GM18505 (cell line): ENCODE measurements around the gene UBXN2A.

Experiments
- ATAC-seq: cut with Tn5 transposase; IDR thresholded peaks from one replicate; pipeline ENCODE4 v1.9.1; 2021; ENCODE audit not compliant: unreplicated experiment
- POLR2A ChIP-seq: IDR thresholded peaks from 4 replicates; pipeline ENCODE4 v1.6.1; 2011; ENCODE audit warnings: borderline replicate concordance; ENCODE audit not compliant: insufficient read depth, insufficient read length; ENCODE audit errors: extremely low read depth

The UBXN2A gene

DNA sequence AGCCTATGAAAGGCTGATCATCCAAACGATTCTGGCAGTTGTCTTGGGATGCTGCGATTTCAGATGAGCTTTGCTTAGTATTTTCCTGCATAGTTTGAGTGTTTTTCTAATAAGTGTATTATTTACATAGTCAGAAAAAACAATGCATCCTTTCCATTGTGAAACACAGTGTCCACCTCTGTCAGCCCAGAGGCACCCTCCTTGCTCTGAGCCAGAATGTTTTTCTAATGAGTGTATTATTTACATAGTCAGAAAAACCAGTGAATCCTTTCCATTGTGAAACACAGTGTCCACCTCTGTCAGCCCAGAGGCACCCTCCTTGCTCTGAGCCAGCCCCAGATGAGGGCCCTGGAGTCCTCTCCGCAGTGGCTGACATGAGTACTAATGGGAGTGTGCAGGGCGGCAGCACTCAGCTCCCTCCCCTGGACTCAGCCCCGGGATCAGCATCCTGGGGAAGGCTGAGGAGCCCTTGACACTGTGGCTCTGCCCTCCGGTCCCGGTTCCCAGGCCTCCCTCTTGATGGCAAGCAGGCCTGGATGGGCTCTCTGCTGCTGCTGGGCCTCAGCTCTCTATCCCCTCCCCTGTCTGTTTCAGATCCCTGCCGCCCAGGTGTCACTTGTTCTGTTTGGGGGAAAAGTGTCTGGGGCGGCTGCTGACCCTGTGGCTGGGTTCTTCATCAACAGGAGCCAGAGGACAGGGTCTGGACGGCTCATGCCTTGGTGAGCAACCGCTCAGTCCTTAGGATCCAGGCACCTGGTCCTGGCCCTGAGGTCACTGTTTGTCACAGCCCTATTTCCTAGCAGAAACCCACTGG, 75.5 kb downstream of the UBXN2A start:
- no peak for TF ChIP-seq POLR2A
- ATAC-seq: no peak

DNA sequence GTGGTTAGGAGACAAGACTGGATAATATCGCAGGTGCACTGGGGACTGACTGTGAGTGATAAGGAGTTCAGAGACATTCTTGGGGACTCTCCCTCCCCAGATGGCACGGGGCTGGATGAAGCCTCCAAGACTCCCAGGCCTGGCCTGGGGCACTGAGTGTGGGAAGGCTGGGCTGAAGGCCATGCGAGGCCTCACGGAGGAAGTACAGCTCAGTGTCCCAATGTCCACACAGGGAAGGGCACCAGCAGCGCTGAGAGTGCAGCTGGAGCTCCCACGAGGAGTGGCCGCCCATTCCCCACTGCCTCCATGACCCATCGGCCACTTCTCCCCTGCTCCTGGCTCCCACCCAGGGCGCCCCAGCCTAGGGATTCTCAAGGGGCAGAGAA, 76.1 kb downstream of the UBXN2A start:
- no peak for ATAC-seq
- TF ChIP-seq POLR2A: no peak

DNA sequence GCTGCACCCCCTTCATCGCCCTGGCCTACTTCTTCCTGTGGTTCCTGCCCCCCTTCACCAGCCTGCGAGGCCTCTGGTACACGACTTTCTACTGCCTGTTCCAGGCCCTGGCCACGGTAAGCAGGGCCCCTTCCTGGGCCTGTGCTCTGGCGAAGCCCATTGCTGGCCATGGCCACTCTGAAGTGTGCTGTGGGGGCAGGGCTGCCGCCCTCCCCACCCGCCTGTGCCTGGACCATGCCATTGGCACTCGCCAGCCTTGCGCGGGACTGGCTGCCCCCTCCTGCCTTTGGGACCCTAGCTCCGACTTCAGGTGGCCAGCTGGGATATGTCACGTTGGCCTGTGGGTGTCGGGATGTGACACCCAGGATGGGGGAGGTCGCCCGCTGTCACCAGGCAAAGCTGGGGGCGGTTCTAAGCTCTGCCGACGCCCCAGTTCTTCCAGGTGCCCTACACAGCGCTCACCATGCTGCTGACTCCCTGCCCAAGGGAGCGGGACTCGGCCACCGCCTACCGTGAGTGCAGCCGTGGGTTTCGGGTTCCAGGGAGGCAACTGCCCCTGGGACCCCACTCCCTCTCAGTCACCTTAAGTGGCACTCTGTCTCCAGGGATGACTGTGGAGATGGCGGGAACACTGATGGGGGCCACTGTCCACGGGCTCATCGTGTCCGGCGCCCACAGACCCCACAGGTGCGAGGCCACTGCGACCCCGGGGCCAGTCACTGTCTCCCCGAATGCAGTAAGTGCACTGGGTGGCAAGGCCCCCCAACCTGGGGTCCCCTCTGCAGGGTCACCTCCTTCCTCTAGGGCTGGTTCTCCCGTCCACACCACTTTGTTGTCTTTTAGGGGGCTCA, 76.8 kb downstream of the UBXN2A start:
- TF ChIP-seq POLR2A: no peak
- ATAC-seq: no peak

DNA sequence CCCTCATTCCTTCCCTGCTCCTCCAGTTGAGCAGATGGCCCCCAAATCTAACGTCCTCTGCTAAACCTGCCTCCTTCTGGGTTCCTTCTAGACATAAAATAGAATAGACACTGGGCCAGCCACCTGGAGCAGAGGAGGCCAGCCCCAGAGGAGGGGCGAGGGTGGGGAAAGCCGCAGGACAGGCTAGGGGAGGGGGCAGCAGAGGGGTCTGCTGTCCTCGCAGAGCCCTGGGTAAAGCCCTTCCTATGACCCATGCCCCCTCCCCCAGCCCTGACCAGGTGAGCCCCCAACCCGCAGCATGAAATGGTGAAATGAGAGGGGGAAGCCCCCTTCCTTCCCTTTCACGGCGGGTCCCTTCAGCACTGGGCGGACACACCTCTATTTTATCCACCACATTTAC, 77.4 kb downstream of the UBXN2A start:
- no peak for TF ChIP-seq POLR2A
- ATAC-seq: no peak

- ATAC-seq: no peak
- no peak for TF ChIP-seq POLR2A
Measured at GRCh38 chr2:24018241-24018640, 78.0 kb downstream of the UBXN2A start.

DNA sequence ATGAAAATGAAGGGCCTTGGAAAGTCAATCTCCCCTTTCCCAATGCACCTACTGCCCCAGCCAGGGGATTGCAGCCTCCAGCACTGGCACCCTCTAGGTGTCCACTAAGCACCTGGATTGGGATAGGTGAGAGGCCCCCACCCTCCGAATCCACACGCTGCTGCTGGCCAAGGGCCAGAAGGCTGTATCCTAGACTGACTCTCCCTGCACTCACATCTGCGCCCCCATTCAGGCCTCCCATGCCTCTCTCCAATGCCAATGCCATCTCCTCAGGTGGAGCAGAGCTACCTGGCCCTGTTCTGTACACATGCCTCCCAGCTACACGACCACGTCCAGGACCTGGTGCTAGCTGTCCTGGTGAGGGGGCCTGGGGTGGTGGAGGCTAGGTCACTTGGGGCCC, 79.5 kb downstream of the UBXN2A start:
- ATAC-seq: no peak
- no peak for TF ChIP-seq POLR2A

- ATAC-seq: no peak
- no peak for TF ChIP-seq POLR2A
Measured at GRCh38 chr2:24020244-24020643, 80.0 kb downstream of the UBXN2A start.

GRCh38 chr2:24021122-24021998, 81.1 kb downstream of the UBXN2A start:
- no peak for TF ChIP-seq POLR2A
- no peak for ATAC-seq

DNA sequence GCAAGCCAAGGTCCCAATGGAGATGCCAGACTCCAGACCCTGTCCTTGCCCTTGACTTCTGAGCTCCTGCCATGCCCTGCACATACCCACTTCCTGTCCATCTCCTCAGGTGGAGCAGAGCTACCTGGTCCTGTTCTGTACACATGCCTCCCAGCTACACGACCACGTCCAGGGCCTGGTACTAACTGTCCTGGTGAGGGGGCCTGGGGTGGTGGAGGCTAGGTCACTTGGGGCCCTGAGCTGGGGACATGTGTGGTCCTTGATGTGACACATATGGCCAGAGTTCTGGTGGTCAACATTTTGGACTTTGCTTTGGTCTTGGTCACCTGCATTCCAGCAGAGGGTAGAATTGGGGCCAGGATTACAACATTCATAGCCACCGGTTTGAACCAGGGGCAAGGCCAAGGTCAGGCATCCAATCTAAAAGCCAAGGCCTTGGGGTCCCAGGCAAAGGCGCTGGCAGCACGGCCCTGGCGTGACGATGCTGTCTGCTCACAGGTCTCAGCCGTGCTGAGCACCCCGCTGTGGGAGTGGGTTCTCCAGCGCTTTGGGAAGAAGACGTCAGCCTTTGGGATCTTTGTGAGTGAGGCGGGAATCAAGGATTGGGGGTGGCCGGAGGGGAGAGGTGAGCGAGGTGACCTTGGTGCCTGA, 82.2 kb downstream of the UBXN2A start:
- TF ChIP-seq POLR2A: no peak
- no peak for ATAC-seq

GRCh38 chr2:24022975-24023575, 82.8 kb downstream of the UBXN2A start:
- TF ChIP-seq POLR2A: no peak
- no peak for ATAC-seq

DNA sequence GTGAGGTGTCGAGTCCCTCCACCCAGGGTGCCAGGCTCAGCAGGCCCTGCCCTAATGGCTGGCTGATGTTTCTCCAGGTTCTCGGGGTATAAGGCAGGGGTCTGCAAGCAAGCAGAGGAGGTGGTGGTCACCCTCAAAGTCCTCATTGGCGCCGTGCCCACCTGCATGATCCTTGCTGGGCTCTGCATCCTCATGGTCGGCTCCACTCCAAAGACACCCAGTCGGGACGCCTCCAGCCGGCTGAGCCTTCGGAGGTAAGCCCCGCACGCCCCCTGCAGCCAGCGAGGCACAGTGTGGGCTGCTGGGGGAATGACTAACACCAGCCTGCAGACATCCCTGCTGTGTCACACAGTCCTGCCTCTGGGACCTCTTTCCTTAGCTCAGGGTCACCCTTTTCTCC, 83.8 kb downstream of the UBXN2A start:
- TF ChIP-seq POLR2A: no peak
- ATAC-seq: no peak

DNA sequence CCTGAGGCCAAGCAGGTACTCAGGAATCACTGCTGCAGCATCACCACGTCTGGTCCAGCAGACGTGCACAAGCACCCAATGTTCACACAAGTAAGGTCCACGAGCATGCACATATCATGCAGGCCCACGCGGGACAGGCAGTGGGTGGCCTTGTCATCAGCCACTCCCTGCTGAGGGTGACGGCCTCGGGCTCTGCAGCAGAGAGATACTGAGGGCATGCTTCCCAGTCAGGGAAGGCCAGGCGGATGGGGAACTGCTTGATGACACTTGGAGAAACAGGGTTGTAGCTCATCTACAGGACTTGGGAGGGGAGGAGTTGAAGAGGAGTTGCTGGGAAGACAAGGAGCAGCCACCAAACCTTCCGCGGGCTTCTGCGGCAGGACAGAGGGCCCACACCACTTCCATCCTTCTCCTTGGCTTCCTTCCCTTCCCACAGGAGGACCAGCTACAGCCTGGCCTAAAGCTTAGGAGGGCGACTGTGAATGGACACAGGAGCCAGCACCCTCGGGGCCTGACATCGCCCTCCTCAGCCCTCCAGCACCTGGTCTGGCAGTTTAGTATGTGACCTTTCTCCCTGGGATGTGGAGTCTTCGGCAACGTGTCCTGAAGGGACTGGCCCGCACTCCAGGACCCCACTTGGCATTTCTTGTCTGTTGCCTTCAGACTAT, 84.9 kb downstream of the UBXN2A start:
- ATAC-seq: no peak
- TF ChIP-seq POLR2A: no peak

- TF ChIP-seq POLR2A: no peak
- ATAC-seq: no peak
Measured at GRCh38 chr2:24026233-24026632, 86.0 kb downstream of the UBXN2A start.
